Spleen (tissue), 11 donors: ENCODE results near the gene SLC8A1. TPM values are rescaled to one million over a fixed set of nuclear protein-coding genes. Genes with fewer than 3 reads are reported as not detected.

Experiments
- DNase-seq: peaks from one replicate; pipeline ENCODE4 v3.0.0-alpha.2; 2020
- H3K27ac ChIP-seq, 8 donors: fragments of 200-600 bp; sonication (generic) in 7 of 8; 1 replicate in 4 of 8; 2 replicates in 4 of 8; pipeline versions ENCODE4 v1.5.0 to v1.8.0; 2016 to 2021; ENCODE audit warnings: inconsistent platforms in 4 of 8, mild to moderate bottlenecking in 4 of 8, moderate library complexity in 1 of 8
- H3K27me3 ChIP-seq, 7 donors: fragments of 200-600 bp; sonication (generic) in 6 of 7; replicated peaks in 1 of 7; 1 replicate in 4 of 7; 2 replicates in 3 of 7; pipeline versions ENCODE4 v1.5.0 to v1.8.0; 2016 to 2021; ENCODE audit warnings: inconsistent platforms in 3 of 7, mild to moderate bottlenecking in 1 of 7
- H3K36me3 ChIP-seq, 6 donors: fragments of 200-600 bp; sonication (generic) in 5 of 6; 1 replicate in 4 of 6; 2 replicates in 2 of 6; pipeline versions ENCODE4 v1.5.0 to v1.8.0; 2016 to 2021; ENCODE audit warnings: inconsistent platforms in 2 of 6
- H3K4me1 ChIP-seq, 6 donors: fragments of 200-600 bp; sonication (generic) in 5 of 6; 1 replicate in 3 of 6; 2 replicates in 3 of 6; pipeline versions ENCODE4 v1.5.0 to v1.8.0; 2016 to 2021; ENCODE audit warnings: inconsistent platforms in 3 of 6
- H3K4me3 ChIP-seq, 8 donors: fragments of 200-600 bp; sonication (generic) in 7 of 8; 1 replicate in 4 of 8; 2 replicates in 4 of 8; pipeline versions ENCODE4 v1.5.0 to v1.8.0; 2016 to 2021; ENCODE audit warnings: inconsistent platforms in 4 of 8, mild to moderate bottlenecking in 4 of 8, moderate library complexity in 2 of 8
- H3K9me3 ChIP-seq, 8 donors: fragments of 200-600 bp; sonication (generic) in 7 of 8; 1 replicate in 4 of 8; 2 replicates in 4 of 8; pipeline versions ENCODE4 v1.5.0 to v1.8.0; 2016 to 2021; ENCODE audit warnings: inconsistent platforms in 4 of 8
- CTCF ChIP-seq, 11 experiments: fragments of 200-600 bp in 7 of 11; fragments of 450-650 bp in 4 of 11; sonication (generic) in 4 of 11; IDR thresholded peaks in 8 of 11; conservative IDR thresholded peaks in 3 of 11; 1 replicate in 7 of 11; 2 replicates in 4 of 11; pipeline versions ENCODE4 v1.4.0 to v1.8.0; 2016 to 2021; ENCODE audit warnings: antibody characterized with exemption in 11 of 11, inconsistent platforms in 4 of 11, mild to moderate bottlenecking in 1 of 11
- POLR2A ChIP-seq, 3 donors: fragments of 450-650 bp; IDR thresholded peaks; one replicate each; pipeline ENCODE4 v1.5.1; 2017; ENCODE audit warnings: antibody characterized with exemption in 3 of 3, mild to moderate bottlenecking in 1 of 3
- POLR2AphosphoS5 ChIP-seq, 3 donors: sonication (generic); formaldehyde crosslinking; IDR thresholded peaks; one replicate each; pipeline ENCODE4 v1.5.1; 2017; ENCODE audit warnings: antibody characterized with exemption in 3 of 3
- WGBS, 5 donors: extraction: QIAGEN DNeasy Blood & Tissue Kit in 3 of 5; methylation state at CpG; one replicate each; pipeline versions ENCODE4 v1.1.5 to v1.1.7; 2013 to 2018; 5-methylcytosine and 5-hydroxymethylcytosine counted together
- intact Hi-C: fragments of 100-400 bp; cut with DNase I; formaldehyde crosslinking; loops from one replicate; pipeline ENCODE4 v1.15.0; 2023; ENCODE audit warnings: low total_unique reads
- polyA plus RNA-seq, 3 donors: library from polyadenylated mRNA; stranded (reverse); fragments of 200-250 nt; gene quantifications; one replicate each; pipeline ENCODE4 v1.2.1, GENCODE V29; 2013
- total RNA-seq, 7 donors: library from RNA; depleted of rRNA in 3 of 7; stranded (reverse); fragments of >200 nt in 3 of 7; fragmentation: NEBNext Ultra II Directional in 4 of 7; extraction: Animal tissue kit (Norgen Biotek cat#: 25700) in 4 of 7; gene quantifications; one replicate each; pipeline versions ENCODE4 v1.1.0 to v1.2.1, GENCODE V29; 2016 to 2021
- donor health status: healthy with polysubstance abuse.
- donor health status: DM: no; HTN: no; CAD: no; lungs with moderate emphysema.
- donor health status: DM: no; HTN: no; CAD: no.
- donor health status: Bipolar disorder and iron deficiency.
- donor health status: healthy.
- donor health status: DM: no; HTN: no; CAD: no.
- donor health status: DM: yes; HTN: yes; CAD: no.

SLC8A1 gene
- total and polyA plus RNA-seq, 10 donors = 0.36 to 86.0 (median 58.3) TPM

- no peak for DNase-seq
- Histone ChIP-seq H3K36me3 (no peaks in the 10 kb centered on the region), H3K27ac (no peak overlapping the region), H3K4me1 (no peaks in the 10 kb centered on the region), H3K4me3 (no peak overlapping the region), H3K27me3 (no peaks in the 10 kb centered on the region), H3K9me3 (no peaks in the 10 kb centered on the region)
- TF ChIP-seq CTCF (IDR thresholded peaks at IDR 0.05 in 8 of 11, conservative IDR thresholded peaks at IDR 0.05 in 3 of 11) = no peak
- TF ChIP-seq POLR2AphosphoS5 (IDR thresholded peaks at IDR 0.05) = no peak
- no peak for TF ChIP-seq POLR2A (IDR thresholded peaks at IDR 0.05)
- intact Hi-C loops = no loop called here
- WGBS, 5 donors = 72 to 97% (median 96%) methylated on average over 3 of the region's 3 CpGs
Observed at GRCh38 chr2:40339026-40339425, 112.9 kb downstream of the SLC8A1 start.

- peak overlapping the region in 5 of 8 donors; percentile 16 to 54 (median 37) for H3K27ac ChIP-seq
- no peak for DNase-seq
Observed at GRCh38 chr2:40332191-40332826, 119.6 kb downstream of the SLC8A1 start.

GRCh38 chr2:40330096-40330495 is 121.8 kb downstream of the SLC8A1 start:
- WGBS, 5 donors = 46 to 81% (median 69%) methylated on average over 3 of the region's 3 CpGs
- no peak overlapping the region for H3K27ac ChIP-seq
- no peaks in the 10 kb centered on the region for H3K9me3 ChIP-seq
- no peaks in the 10 kb centered on the region for H3K27me3 ChIP-seq
- no peaks in the 10 kb centered on the region for H3K36me3 ChIP-seq
- DNase-seq = no peak
- peaks cover 0 to 14% (median 3%) of the 10 kb centered on the region in 6 donors for H3K4me1 ChIP-seq
- no peak overlapping the region for H3K4me3 ChIP-seq
- TF ChIP-seq POLR2A (IDR thresholded peaks at IDR 0.05) (no peak), CTCF (IDR thresholded peaks at IDR 0.05 in 8 of 11, conservative IDR thresholded peaks at IDR 0.05 in 3 of 11) (no peak), POLR2AphosphoS5 (IDR thresholded peaks at IDR 0.05) (no peak)
- intact Hi-C loops = no loop called here

More at GRCh38 chr2:40332191-40332826, 119.6 kb downstream of the SLC8A1 start:
- Histone ChIP-seq H3K36me3 (no peaks in the 10 kb centered on the region), H3K4me1 (peaks cover 0 to 14% (median 3%) of the 10 kb centered on the region in 6 donors), H3K9me3 (no peaks in the 10 kb centered on the region), H3K4me3 (no peak overlapping the region), H3K27me3 (no peaks in the 10 kb centered on the region)
- intact Hi-C loops = no loop called here
- 22 to 29% (median 24%) methylated on average over 7 of the region's 7 CpGs for WGBS, 5 donors
- no peak for TF ChIP-seq POLR2AphosphoS5 (IDR thresholded peaks at IDR 0.05)
- TF ChIP-seq CTCF (IDR thresholded peaks at IDR 0.05 in 8 of 11, conservative IDR thresholded peaks at IDR 0.05 in 3 of 11) = no peak

GRCh38 chr2:40329739-40330030 is 122.2 kb downstream of the SLC8A1 start:
- WGBS, 5 donors = 77 to 93% (median 93%) methylated on average over 1 of the region's 1 CpG
- Histone ChIP-seq H3K4me1 (peaks cover 0 to 14% (median 3%) of the 10 kb centered on the region in 6 donors), H3K9me3 (no peaks in the 10 kb centered on the region), H3K27me3 (no peaks in the 10 kb centered on the region), H3K27ac (no peak overlapping the region), H3K36me3 (no peaks in the 10 kb centered on the region), H3K4me3 (no peak overlapping the region)
- DNase-seq = no peak
- TF ChIP-seq POLR2A (IDR thresholded peaks at IDR 0.05) = no peak
- intact Hi-C loops = no loop called here

- no peaks in the 10 kb centered on the region for H3K9me3 ChIP-seq
- no peaks in the 10 kb centered on the region for H3K4me1 ChIP-seq
- no peak overlapping the region for H3K4me3 ChIP-seq
- H3K27ac ChIP-seq = no peak overlapping the region
- no peak for TF ChIP-seq POLR2A (IDR thresholded peaks at IDR 0.05)
- intact Hi-C loops = no loop called here
- no peak for DNase-seq
- no peaks in the 10 kb centered on the region for H3K27me3 ChIP-seq
- H3K36me3 ChIP-seq = no peaks in the 10 kb centered on the region
Observed at GRCh38 chr2:40325116-40325515, 126.8 kb downstream of the SLC8A1 start.
